ENCODE data around the gene FZD7.

- TF ChIP-seq CTCF (IDR thresholded peaks at IDR 0.05; ENCODE audit: poor library complexity) (no peak), EZH2phosphoT487 (IDR thresholded peaks at IDR 0.05; ENCODE audit: low read depth, severe bottlenecking, unreplicated experiment) (no peak), EZH2 (IDR thresholded peaks at IDR 0.05; ENCODE audit: borderline replicate concordance) (no peak)
These were observed 10.9 kb upstream of the FZD7 start for GRCh38 chr2:202022755-202023154.
